TTC549 (cell line): ENCODE measurements around the gene MDN1.

Source experiments
- FAIRE-seq: peaks from 2 replicates; lab custom pipeline; 2012; peaks lifted over from hg19 to GRCh38; lab: Jason Lieb, UNC

Gene MDN1

GRCh38 chr6:89597988-89598387 lies 221.6 kb downstream of the MDN1 start:
- no peak for FAIRE-seq

GRCh38 chr6:89597372-89597771 lies 222.2 kb downstream of the MDN1 start:
- FAIRE-seq, result no peak

GRCh38 chr6:89596484-89596883 lies 223.1 kb downstream of the MDN1 start:
- no peak for FAIRE-seq

GRCh38 chr6:89596056-89596455 lies 223.5 kb downstream of the MDN1 start:
- FAIRE-seq, result no peak
